ENCODE results near the gene ITGA7.

Gene ITGA7

GRCh38 chr12:55647027-55647426, 60.7 kb downstream of the ITGA7 start:
- DNase-seq (ENCODE audit: low read depth in 2 of 2) = no peak

DNA sequence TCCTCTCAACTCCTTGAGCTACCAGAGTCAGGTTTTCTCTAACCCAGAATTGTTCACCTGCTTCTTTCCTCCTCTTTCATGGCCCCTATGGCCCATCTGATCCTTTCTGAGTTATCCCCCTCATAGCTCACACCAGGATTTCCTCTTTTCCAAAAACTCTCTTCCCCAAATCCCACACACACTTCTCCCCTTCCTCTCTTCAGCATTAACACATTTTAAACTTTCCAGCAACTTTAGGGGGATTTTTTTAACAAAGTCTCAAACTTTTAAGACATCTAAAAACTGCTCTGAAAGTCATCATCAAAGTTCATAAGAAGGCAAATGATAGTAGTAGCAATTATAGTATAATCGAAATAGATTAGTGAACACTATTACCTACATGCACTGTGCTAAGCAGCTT, 63.1 kb downstream of the ITGA7 start:
- no peak for DNase-seq (ENCODE audit: low read depth in 2 of 2)

DNA sequence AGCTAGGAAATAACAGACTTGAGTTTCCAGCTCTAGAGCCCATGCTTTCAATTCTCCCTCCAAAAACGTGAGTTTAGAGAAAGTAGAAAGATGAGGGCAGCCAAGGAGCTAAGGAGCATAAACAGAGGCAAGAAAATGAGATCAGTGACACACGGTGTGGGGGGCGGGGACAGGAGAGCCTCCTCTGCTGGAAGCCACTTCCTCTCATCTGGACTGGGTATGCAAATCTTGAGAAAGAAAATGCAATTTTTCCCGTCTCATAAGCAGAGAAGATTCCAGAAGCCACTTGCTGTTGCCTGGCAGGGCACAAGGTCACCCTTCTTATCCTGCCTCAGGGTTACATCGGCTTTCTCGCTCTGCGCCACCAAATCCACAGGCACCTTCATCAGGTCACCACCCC, 65.0 kb downstream of the ITGA7 start:
- no peak for DNase-seq (ENCODE audit: low read depth in 2 of 2)

- DNase-seq (ENCODE audit: low read depth in 2 of 2) = no peak
Measured at GRCh38 chr12:55642267-55642666, 65.4 kb downstream of the ITGA7 start.

GRCh38 chr12:55641595-55641994, 66.1 kb downstream of the ITGA7 start:
- no peak for DNase-seq (ENCODE audit: low read depth in 2 of 2)

DNA sequence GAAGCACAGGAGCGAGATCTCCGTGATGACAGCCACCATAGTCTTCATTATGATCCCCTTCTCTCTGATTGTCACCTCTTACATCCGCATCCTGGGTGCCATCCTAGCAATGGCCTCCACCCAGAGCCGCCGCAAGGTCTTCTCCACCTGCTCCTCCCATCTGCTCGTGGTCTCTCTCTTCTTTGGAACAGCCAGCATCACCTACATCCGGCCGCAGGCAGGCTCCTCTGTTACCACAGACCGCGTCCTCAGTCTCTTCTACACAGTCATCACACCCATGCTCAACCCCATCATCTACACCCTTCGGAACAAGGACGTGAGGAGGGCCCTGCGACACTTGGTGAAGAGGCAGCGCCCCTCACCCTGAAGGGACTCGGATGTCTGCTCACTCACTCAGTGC, 70.2 kb downstream of the ITGA7 start:
- DNase-seq (ENCODE audit: low read depth in 2 of 2) = peak in 1 of 2 donors; percentile 18

DNA sequence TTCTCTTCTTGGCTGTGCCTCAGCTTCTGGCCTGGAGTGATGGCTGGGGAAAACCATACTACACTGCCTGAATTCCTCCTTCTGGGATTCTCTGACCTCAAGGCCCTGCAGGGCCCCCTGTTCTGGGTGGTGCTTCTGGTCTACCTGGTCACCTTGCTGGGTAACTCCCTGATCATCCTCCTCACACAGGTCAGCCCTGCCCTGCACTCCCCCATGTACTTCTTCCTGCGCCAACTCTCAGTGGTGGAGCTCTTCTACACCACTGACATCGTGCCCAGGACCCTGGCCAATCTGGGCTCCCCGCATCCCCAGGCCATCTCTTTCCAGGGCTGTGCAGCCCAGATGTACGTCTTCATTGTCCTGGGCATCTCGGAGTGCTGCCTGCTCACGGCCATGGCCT, 70.9 kb downstream of the ITGA7 start, which contains the start of gene OR10P1:
OR10P1 (plus strand) TSS at position 40 of the 400 bp plus-strand sequence; CDS start at position 40, 0 bp downstream.
- no peak for DNase-seq (ENCODE audit: low read depth in 2 of 2)

GRCh38 chr12:55636116-55636655, 71.5 kb downstream of the ITGA7 start:
- no peak for DNase-seq (ENCODE audit: low read depth in 2 of 2)
